HPDE6-E6E7 (cell line): ENCODE data around the gene MRTFA.
"Not testable (repeated sequence)": the region's sequence is repeated elsewhere in the genome, so short reads cannot be mapped to it uniquely, and the experiment has no call there.

ENCODE experiments used
- DNase-seq: peaks from one replicate; pipeline ENCODE4 v3.0.0; 2011; ENCODE audit warnings: missing footprints; ENCODE audit errors: extremely low spot score

MRTFA gene

DNA sequence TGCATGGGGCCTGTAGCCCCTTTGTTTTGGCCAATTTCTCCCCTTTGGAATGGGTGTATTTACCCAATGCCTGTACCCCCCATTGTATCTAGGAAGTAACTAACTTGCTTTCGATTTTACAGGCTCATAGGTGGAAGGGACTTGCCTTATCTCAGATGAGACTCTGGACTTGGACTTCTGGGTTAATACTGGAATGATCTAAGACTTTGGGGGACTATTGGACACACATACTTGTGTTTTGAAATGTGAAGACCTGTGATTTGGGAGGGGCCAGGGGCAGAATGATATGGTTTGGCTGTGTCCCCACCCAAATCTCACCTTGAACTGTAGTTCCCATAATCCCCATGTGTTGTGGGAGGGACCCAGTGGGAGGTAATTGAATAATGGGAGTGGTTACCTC lies 82.5 kb downstream of the MRTFA start:
- DNase-seq = not testable (repeated sequence)

DNA sequence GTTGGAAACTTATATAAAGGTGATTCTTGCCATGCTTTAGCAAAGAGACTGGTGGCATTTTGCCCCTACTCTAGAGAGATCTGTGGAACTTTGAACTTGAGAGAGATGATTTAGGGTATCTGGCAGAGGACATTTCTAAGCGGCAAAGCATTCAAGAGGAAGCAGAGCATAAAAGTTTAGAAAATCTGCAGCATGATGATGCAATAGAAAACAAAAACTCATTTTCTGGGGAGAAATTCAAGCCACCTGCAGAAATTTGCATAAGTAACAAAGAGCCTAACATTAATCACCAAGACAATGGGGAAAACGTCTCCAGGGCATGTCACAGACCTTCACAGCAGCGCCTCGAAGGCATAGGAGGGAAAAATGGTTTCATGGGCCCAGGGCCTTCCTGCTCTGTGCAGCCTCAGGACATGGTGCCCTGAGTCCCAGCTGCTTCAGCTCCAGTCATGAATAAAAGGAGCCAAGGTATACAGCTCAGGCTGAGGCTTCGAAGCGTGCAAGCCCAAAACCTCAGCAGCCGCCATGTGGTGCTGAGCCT lies 83.4 kb downstream of the MRTFA start:
- DNase-seq = no peak

DNA sequence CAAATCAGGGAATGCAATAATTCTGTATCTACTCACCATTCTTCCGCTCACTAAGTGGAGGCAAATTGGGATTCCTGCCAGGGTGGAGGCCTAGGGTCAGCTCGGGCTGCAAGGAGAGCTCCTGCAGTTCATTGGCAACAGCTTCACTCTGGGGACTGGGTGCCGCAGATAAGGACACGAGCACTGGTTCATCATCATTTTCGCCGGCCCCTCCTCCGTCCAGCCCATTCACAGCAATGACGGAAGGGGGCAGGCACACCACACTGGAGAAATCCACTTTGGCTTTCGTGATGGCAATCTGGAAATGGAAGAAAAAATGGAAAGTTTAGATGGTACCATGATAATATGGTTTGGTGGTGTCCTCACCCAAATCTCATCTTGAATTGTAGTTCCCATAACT lies 84.4 kb downstream of the MRTFA start:
- DNase-seq = no peak

DNA sequence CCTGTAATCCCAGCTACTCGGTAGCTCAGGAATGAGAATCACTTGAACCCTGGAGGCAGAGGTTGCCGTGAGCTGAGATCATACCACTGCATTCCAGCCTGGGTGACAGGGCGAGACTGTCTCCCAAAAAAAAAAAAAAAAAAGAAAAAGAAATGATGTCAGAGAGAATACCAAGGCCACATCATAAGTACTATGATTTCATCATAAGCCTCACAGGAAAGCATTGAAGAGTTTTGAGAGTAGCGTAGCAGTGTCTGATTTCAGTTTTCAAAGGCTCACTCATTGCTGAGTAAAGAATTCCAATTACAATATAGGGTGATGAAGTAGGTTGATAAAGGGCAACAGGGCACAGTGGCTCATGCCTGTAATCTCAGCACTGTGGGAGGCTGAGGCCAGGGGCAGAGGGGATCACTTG lies 88.8 kb downstream of the MRTFA start:
- DNase-seq = no peak

DNA sequence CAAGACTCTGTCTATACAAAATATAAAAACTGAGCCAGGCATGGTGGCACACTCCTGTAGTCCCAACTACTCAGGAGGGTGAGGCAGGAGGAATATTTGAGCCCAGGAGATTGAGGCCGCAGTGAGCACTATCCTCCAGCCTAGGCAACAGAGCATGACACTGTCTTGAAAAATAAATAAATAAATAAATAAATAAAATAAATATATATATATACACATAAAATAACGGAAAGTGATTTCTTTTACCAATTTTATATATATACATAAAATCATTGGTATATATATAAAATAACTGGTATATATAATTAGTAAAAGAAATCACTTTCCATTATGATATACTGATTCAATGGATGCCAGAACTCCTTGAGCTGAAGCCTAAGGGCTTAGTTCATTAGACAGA lies 91.8 kb downstream of the MRTFA start:
- DNase-seq = no peak

DNA sequence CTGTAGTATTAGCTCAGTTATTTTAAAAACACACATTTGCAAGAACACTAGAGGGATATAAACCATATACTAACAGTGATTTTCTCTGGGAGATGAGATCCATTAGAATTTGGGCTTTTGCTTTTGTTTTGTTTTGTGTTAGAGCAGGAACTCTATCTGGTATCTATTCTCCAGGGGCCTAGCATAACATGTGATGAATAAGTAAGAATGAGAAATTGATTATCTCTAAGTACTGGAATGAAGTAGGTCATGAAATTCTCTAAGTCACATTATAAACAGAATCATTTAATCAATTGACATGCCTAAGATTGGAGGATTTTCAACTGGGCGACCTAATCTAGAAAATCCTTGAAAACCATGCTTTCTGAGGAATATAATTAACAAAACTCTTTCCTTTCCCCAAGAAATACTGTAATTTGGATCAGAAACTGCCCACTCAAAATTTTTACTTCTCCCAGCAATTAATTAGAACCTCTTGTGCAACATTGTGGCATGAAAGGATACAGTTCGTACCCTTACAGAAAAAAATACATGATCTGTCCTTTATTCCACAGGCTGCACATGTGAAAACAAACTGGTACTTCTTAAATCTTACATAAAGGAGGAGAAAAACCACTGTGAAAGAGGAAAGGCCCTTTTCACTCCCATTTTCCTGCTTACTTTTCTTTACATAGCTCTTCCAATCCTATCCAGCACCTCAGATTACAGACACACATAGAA lies 93.5 kb downstream of the MRTFA start:
- no peak for DNase-seq

DNA sequence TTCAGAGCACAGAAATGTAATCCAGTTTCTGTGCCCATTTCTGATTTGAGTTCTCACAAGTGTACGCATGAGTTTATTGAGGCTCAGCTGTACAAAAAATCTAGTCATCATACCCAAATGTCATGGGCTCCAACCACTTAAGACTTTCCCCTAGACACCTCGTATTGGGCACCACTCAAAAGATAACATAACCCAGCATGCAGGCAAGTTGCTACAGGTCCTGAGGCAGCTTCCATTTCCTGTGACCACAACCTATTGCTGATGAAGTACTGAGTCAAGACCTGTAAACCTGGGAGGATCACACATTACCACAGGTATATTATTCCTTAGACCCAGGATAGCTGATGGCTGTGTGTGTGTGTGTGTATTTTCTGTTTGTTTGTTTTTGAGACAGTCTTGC lies 95.2 kb downstream of the MRTFA start:
- peak; percentile 93 for DNase-seq

DNA sequence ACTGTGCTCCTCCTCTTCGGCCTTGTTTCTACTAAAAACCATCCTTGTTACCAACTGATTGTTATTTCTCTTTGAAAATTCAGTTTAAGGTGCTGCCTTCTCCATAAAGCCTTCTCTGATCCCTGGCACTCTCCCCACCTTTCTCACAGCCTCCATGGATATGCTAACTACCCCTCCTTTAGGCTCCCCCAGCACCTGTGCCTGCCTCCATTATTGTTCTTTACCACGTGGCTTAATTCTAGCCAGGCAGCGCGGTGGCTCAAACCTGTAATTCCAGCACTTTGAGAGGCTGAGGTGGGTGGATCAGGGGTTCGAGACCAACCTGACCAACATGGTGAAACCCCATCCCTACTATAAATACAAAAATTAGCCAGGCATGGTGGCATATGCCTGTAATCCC lies 96.3 kb downstream of the MRTFA start:
- DNase-seq = no peak

DNA sequence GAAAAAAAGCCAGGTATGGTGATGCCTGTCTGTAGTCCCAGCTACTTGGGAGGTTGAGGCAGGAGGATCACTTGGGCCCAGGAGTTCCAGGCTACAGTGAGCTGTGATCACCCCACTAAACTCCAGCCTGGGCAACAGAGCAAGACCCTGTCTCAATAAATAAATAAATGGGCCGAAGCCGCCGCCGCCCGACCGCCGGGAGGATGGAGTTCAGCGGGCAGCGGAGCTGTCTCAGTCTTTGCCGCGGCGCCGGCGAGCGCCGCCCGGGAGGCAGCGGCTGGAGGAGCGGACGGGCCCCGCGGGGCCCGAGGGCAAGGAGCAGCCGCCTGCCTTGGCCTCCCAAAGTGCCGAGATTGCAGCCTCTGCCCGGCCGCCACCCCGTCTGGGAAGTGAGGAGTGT lies 100.4 kb downstream of the MRTFA start:
- not testable (repeated sequence) for DNase-seq

DNA sequence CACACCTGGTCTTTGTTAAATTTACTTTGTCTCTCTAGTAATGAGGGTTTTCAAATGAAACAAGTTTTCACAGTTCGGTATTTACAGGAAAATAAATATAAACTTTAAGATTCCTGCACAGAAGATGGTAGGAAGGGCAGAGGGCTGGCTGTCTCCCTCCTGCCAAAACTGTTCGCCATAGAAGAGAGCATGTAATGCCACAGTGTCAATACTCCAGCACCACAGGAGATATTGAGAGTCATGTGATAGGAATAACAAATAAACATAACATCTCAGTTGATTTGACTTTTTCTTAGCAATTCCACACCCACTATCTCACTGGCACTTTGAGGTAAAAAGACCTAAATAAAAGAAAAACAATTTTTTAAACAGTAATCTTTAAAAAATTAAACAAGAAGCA lies 100.9 kb downstream of the MRTFA start:
- no peak for DNase-seq

DNA sequence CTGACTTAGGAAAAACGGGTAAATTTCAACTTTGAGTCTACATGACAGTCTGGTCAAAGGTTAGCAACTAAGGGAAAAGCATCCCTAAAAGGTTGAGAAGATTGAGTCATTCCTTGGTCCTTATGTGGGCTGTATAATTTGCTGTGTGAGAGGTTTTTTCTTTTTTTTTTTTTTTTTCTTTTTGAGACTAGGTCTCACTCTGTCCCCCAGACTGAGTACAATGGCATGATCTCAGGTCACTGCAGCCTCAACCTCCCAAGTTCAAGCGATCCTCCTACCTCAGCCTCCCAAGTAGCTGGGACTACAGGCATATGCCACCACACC lies 101.4 kb downstream of the MRTFA start:
- no peak for DNase-seq

DNA sequence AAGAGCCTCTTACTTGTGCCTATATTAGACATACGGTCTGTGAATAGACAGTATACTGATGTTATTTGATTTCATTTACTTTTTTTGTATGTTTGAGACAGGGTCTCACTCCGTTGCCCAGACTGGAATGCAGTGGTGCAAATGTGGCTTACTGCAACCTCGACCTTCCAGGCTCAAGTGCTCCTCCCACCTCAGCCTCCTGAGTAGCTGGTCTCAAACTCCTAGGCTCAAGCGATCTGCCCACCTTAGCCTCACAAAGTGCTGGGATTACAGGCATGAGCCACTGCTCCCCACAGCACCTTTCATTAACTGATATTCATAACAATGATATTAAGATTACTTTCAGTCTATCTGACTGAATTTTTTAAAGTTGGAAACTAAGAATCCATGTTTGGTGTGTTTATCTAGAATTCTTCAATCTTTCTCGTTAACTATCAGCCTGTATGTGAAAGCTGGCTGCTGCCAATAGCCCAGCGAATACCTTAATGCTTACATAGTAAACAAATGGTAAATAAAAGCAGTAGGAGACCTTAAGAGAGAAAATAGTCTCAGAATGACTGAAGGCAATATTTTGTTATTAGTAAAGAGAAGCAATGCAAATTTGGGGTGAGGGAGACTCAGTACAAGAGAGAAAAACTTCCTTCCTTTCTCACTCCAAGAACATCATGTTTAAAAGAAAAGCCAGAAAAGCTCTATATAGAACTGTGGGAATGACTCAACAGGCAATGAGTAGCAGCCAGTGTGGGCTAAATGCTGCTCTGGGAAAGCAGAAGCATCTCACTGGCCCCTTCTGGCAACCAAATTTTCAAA lies 101.9 kb downstream of the MRTFA start:
- no peak for DNase-seq

DNA sequence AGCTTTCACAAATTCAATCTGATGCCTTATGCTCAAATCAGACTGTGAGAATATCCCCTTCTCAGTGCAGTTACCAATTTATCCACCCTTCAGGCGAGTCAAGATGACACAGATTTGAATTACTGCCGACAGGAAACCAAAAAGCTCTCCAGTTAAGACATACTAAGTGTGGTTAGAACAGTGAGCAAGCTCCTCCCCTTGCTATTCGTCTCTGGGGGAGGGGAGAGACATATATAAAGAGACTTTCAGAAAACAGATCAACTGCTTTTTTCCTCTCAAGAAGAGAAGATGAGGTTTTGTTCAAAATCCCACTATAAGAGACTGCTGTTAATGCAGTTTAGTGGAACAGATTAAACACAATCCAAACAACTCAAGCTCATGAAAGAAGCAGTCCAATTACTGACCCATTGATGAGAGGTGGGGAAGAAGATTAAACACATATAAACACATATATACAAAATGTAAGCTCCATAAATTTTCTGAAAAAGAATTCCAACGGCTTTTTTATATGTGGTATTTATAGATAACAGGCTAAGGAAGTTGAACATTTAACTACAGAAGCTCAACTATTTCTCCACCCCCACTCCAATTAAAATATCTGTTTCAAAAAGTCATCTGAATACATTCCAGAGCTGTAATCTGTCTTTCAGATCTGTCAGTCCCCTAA lies 102.7 kb downstream of the MRTFA start:
- no peak for DNase-seq

DNA sequence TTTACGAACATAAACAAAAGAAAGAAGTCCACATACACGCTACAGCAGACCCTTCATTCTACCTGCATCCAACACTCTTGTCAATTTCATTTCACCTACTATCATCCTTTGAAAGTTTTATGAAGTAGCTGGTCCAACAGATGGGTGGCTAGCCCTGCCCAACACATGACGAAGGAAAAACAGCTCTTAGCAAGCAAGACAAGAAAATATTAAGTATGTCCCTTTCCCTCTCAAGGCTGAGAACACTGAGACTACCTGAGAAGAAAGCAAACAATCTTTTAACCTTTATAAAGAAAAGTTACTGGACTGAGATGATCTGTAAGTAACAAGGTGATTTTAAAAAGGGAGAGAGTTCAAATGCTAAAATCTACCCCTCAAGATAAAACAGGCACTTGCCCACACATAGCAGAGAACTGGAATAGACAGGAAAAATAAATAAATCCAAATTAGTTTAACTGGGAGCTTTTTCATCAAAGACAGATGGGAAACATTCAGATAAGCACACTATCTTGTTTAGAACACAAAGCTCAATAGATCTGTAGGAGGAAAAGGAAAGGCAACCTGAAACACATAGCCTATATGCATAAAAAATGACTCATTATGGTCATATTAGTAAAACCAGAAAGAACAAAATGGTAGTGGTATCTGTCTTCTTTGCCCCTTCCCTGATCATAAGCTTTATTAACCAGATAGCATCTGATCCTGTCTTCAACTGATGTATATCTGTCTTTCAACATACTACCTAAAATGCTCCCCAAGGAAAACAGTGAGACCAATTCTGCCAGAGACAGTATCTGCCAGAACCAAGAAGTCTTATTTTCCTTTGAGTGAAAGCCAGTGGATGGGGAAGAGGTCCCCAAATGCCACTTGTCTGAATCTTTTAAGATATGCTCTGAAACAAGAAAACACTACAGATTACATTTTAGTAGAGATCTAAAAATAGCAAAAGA lies 104.3 kb downstream of the MRTFA start:
- no peak for DNase-seq

DNA sequence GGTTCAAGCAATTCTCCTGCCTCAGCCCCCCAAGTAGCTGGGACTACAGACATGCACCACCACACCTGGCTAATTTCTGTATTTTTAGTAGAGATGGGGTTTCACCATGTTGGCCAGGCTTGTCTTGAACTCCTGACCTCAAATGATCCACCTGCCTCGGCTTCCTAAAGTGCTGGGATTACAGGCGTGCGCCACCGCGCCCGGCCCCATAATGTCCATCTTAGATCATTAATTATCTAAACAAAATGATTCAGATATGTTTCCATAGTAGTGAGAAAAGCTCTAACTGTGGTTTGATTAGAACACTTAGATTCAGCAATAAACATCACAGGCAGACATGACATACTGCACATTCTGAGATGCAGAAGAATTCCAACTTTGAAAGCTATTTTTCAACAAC lies 106.1 kb downstream of the MRTFA start:
- DNase-seq = not testable (repeated sequence)

DNA sequence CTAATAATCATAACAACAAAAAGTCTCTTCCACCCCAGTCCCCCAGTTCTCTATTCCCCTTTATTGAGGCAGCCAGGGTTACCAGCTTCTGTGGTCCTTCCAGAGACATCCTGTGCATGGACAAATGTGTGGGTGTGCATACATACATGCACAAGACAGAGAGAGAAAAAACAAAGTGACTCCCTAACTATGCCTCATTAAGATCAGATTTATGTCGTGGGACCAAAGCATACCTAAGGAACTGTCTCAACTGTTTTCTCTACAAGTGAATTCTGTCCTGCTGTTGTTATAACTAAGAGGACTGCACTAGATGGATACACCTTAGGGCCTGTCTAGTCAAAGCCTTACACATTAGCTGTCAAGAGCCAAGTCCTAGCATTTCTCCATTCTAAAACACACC lies 106.7 kb downstream of the MRTFA start:
- no peak for DNase-seq

DNA sequence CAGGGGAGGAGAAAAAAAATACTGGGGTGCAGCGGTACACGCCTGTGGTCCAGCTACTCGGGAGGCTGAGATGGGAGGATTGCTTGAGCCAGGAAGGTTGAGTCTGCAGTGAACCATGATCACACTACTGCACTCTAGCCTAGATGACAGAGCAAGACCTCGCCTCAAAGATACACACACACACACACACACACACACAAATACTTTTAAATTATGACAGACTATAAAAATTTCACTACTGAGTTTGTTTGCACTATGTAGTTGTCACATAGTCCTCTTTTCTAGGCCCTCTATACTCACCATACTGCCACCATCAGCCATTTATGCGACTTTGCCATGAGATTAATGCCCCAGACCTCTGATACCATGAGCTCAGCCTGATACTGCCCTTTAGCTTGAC lies 109.6 kb downstream of the MRTFA start:
- no peak for DNase-seq

DNA sequence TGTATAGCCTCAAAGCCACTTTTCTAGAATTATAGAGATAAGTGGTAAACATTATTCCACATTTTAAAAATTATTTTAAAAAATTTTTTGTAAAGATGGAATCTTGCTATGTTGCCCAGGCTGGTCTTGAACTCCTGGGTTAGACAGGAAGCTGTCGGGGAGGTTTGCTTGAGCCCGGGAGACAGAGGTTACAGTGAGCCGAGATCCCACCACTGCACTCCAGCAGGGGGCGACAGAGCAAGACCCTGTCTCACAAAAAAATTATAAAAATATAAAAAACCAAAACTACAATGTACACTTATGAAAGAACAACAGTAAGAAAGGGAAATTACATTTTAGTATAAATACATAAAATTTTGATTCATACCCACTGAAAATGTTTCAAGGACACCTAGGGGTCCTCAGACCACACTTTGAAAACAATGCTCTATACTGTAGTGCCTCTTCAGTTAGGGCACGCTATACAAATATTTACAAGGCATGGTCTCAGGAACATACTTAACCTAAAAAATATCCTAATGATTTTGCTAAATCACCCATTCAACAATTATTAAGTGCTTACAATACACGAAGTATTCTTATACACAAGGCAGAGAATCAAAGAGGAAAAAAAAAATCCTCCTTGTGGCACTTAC lies 111.2 kb downstream of the MRTFA start:
- no peak for DNase-seq

DNA sequence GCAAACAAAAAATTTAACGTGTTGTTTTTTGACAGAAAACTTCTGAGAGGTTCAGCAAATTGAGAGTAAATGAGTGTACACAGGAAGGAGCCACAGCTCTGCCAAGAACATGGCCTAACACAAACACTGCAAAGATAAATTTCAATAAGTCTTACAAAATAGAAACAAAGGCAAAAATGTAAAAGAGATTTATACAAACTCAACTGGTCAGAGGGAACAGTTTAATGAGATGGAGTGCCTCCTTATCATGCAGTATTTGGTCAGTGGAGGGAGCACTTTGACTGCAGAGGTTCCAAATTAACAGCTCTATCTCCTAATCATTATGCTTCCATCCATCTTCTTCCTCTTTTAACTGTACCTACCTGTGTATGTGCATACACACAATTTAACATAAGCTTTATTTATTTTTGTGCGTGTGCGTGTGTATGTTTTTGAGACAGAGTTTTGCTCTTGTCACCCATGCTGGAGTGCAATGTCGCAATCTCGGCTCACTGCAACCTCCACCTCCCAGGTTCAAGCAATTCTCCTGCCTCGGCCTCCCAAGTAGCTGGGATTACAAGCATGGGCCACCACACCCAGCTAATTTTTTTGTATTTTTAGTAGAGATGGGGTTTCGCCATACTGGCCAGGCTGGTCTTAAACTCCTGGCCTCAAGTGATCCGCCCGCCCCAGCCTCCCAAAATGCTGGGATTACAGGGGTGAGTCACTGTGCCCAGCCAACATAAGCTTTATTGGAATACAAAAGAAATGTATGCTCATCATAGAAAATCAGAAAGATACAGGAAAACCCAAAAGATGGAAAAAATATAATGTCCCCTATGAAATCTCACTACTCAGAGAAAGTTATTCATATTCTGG lies 111.9 kb downstream of the MRTFA start:
- DNase-seq = no peak

DNA sequence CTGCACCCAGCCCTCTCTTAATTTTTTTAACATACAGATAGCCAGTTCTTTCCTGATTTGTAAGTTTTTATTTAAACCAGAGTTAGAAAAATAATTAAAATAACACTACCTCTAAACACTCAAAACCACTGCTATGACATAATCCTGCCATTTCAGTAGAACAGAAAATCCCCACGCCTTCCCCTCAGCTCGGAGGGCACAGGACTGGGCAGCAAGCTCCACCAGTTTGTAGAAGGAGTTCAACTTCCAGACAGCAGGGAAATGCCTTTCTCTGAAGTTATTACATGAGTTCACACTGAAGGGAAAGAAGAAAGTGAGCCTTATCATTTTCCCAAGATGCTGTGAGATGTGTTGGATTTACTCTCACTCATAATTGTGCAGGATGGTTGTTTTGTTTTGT lies 114.4 kb downstream of the MRTFA start:
- no peak for DNase-seq
